HG03135 (cell line): Measurements from ENCODE around the gene LRFN5.
"Not testable (repeated sequence)": the region's sequence is repeated elsewhere in the genome, so short reads cannot be mapped to it uniquely, and the experiment has no call there.

Experiments
- ATAC-seq: cut with Tn5 transposase; IDR thresholded peaks from one replicate; pipeline ENCODE4 v1.9.1; 2021; ENCODE audit warnings: mild to moderate bottlenecking, moderate library complexity; ENCODE audit not compliant: unreplicated experiment

The LRFN5 gene

DNA sequence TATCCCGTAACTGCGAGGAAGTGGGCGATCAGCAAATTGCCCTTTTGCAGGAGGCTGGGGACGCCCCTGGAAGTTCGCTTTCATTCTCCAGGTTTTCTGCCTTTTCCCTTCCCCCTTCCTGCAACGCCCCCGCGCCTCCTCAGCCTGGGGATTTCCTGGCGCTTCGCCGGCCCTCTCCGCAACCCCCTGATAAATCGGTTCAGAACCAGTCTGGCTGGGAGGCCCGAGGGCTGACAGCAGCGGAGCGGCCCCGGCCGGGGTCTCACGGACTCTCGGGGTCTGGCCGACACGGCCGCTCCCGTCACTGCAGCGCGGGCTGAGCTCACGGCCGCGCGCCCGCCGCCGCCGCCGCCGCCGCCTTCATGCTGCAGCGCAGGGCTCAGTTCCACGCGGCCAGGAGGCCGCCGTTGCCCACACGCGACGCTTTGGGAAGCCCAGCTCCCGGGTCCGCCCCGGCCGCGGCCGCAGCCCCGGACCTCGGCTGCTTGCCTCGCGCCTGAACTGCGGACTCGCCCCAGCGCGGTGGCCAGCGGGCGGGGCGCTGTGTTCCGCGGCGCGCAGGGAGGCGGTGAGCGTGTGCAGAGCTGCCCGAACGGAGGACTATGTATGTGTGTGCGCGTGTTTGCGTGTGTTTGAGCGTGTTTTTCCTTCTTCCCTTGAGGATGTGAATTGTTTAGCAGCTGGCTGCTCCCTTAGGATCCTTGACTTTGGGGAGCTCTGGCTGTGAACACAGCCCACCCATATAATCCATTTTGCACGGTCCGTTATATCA is at the start of gene LRFN5:
LRFN5 (plus strand) TSS at position 345 of the 772 bp plus-strand sequence.
- ATAC-seq, result no peak

- ATAC-seq, result no peak
These were observed 48.2 kb upstream of the LRFN5 start for GRCh38 chr14:41558490-41558889.

DNA sequence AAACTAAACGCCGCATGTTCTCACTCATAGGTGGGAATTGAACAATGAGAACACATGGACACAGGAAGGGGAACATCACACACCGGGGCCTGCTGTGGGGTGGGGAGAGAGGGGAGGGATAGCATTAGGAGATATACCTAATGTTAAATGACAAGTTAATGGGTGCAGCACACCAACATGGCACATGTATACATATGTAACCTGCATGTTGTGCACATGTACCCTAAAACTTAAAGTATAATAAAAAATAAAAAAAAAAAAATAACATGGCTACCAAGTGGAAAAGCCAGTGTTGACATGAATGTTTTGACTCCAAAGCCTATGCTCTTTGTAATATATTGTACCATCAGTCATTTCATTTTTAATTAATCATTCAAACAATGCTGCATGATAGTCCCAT is 39.8 kb upstream of the LRFN5 start:
- not testable (repeated sequence) for ATAC-seq

- no peak for ATAC-seq
These were observed 37.7 kb upstream of the LRFN5 start for GRCh38 chr14:41568979-41569378.

DNA sequence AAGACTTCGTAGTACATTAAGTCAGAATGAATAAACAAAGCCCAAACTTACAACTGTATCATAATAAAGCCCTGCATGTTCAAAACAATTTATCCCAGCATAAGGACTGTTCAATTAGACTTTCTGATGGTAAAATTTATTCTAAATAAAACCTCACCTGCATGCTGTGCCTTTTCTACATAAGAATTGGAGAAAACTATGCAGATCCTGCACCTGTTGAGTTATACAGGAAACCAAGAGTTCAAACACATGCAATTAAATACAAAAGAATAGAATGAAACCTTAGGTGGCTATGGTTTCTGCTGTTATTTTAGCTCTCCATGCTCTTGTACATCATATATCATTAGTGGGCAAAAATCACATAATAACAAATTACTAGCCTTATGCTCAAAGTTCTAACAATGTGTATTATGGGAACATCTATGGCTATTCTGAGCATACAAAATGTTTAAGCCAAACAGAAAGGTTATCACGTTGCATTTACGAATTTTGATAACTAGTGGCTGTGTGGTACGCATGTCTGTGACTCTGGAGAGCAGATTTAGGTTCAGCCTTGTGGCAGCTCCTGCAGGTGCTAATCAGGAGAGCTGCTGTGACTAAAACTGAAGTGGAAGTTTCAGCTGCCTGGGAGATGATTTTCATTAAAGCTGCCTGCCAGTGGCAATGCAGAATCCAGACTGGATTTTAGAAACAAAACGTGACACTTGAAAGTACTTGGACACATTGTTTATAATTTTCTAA is 36.1 kb upstream of the LRFN5 start:
- ATAC-seq, result no peak

- no peak for ATAC-seq
These were observed 20.4 kb upstream of the LRFN5 start for GRCh38 chr14:41586237-41586636.

- no peak for ATAC-seq
These were observed 9.0 kb upstream of the LRFN5 start for GRCh38 chr14:41597647-41598046.

DNA sequence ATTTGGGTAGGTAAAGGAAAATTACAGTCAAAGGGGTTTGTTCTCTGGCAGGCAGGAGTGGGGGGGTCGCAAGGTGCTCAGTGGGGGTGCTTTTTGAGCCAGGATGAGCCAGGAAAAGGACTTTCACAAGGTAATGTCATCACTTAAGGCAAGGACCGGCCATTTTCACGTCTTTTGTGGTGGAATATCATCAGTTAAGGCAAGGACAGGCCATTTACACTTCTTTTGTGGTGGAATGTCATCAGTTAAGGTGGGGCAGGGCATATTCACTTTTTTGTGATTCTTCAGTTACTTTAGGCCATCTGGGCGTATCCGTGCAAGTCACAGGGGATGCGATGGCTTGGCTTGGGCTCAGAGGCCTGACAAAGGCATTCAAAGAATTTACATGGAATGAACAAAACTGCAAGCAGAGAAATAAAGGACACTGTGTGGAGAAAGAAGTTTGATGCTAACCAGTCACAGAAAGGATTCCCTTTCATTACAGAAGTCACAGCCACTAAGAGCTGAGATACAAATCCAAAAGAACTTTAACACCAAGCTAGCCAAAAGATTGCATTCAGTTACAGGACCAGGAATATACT is 6.8 kb upstream of the LRFN5 start:
- ATAC-seq, result not testable (repeated sequence)

GRCh38 chr14:41604721-41605531 is 1.8 kb upstream of the LRFN5 start:
- no peak for ATAC-seq

DNA sequence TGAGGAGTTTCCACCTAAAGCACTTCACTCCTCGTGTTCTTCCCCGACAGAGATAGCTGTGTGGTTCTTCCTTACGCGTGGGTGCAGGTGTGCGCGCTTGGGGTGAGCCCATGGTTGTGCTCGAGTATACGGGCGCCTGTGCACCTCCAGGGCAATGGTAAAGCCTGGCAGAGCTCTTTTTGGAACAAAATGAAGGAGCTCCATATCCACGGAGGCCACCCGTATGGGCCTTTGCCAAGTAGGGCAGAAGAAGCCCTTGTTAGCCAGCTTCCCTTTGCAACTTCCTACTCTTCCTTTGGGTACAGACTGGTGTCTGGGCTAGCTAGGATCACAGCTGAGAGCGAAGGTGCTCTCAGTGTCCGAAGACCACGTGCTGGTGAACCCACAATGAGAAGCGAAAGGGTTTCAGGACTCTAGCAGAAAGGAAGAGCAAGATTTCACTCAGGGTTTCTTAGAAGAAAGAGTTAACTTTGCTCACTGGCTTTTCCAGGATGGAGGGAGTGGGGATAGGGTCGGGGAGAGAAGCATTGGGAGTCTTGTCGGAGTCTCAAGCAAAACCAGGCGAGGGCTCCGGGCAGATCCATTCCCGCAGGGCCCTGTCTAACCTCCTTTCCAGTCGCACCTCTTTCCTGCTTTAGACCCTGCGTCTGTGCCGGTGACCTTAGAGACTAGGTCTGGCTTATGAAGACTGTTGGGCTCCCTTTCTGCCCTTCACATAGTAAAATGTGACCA is 960 bp upstream of the LRFN5 start:
- ATAC-seq, result no peak

- no peak for ATAC-seq
These were observed 469 bp upstream of the LRFN5 start for GRCh38 chr14:41606282-41606531.

DNA sequence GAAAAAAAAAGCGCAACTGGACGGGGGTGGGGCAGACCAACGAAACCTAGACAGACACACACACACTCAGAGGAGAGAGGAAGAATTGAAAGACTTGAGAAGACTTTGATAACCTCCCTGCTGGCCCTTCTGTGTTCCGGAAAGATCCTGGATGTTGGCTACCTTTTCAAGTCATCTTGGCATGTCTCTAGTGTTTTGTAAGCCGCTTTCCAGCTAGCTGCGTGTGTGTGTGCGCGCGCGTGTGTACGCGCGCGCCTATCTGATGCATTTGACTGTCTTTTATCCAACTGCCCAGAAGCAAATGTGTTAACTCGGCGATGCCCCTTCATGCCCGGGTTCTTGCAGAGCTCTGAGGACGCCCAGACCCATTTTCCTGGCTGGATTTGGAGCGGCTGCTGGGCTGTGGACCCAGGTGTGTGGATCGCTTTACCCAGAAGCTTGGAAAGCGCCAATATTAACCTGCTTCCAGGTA is 664 bp downstream of the LRFN5 start:
- ATAC-seq, result no peak

DNA sequence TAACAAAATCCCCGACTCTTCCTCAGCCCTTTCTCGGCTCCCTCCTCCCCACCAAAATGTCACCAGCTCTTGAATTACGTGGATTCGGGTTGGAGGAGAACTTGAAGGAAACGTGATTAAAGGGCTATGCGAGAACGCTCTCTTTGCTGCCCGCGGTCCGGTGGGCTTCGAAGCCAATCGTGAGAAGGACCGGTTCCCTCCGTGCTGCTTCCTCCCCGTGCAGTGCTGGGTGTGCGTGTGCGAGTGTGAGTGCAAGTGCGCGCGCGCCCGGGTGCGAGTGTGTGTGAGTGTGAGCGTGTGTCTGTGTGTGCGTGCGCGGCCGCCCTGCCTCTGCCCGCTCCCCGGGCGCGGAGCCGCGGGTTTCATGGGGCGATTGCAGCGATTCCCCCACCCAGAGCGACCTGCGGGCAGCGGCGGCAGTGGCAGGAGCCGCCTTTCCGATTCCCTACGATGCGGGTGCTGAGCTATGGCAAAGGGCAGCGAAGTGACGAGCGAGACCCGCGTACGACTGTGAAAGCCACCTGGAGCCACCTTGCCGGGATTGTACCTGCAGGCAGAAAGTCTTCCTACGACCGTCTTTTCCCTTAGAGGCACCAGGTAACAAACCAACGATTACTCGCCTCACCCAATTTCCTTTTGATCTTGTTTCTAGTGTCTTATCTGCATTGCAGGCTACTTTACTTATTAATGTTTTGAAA is 1.4 kb downstream of the LRFN5 start:
- no peak for ATAC-seq

- ATAC-seq, result no peak
These were observed 2.2 kb downstream of the LRFN5 start for GRCh38 chr14:41608681-41609390.

- ATAC-seq, result no peak
These were observed 3.1 kb downstream of the LRFN5 start for GRCh38 chr14:41609704-41610183.

- ATAC-seq, result no peak
These were observed 8.4 kb downstream of the LRFN5 start for GRCh38 chr14:41615011-41615595.

DNA sequence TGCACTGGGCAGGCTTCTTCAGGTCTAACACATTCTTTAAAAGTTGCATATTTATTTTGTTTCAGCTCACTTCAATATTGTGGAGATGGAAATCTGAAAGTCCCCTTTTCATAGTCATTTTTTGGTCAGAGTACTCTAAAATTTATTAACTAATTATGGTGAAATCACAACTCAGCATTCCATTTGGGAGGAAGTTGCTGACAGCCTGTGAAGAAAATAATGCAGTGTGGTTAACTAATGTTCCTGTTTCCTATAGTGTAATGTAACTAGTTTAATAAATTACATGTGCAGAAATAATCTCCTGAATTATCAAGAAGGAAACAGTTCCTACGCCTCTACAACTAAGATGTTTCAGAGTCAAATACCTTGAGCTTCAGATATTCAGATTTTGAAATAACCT is 17.1 kb downstream of the LRFN5 start:
- ATAC-seq, result no peak

- no peak for ATAC-seq
These were observed 23.2 kb downstream of the LRFN5 start for GRCh38 chr14:41629876-41630275.

- ATAC-seq, result no peak
These were observed 27.6 kb downstream of the LRFN5 start for GRCh38 chr14:41634286-41634685.
